AG09309 (cell line): ENCODE results near the gene CENPX.

Experiments used
- DNase-seq: peaks from one replicate; pipeline ENCODE4 v3.0.0-alpha.2; 2010; ENCODE audit warnings: low read depth
- H3K4me3 ChIP-seq: 2 replicates; pipeline ENCODE4 v1.5.1; 2011; ENCODE audit warnings: mild to moderate bottlenecking, low read depth, low read length, moderate library complexity; ENCODE audit not compliant: control insufficient read depth
- CTCF ChIP-seq: IDR thresholded peaks from 2 replicates; pipeline ENCODE4 v1.5.1; 2011; ENCODE audit warnings: mild to moderate bottlenecking, low read depth, low read length, inconsistent platforms; ENCODE audit not compliant: insufficient read depth, control insufficient read depth; ENCODE audit errors: missing control alignments

CENPX gene

GRCh38 chr17:82059272-82060000, 36.8 kb upstream of the CENPX start:
- H3K4me3 ChIP-seq, result no peak overlapping the region
- TF ChIP-seq CTCF, result no peak
- DNase-seq, result no peak

GRCh38 chr17:82058855-82059249, 36.2 kb upstream of the CENPX start:
- no peak overlapping the region for H3K4me3 ChIP-seq
- DNase-seq, result no peak
- TF ChIP-seq CTCF, result no peak

GRCh38 chr17:82058230-82058854, 35.7 kb upstream of the CENPX start:
- DNase-seq, result no peak
- no peak overlapping the region for H3K4me3 ChIP-seq
- no peak for TF ChIP-seq CTCF

- TF ChIP-seq CTCF, result no peak
- no peak for DNase-seq
- H3K4me3 ChIP-seq, result no peak overlapping the region
Measured at GRCh38 chr17:82056729-82057621, 34.3 kb upstream of the CENPX start.

- TF ChIP-seq CTCF, result no peak
- DNase-seq, result no peak
- no peak overlapping the region for H3K4me3 ChIP-seq
Measured at GRCh38 chr17:82055965-82056728, 33.5 kb upstream of the CENPX start.
